ENCODE data around the gene NAA50.

Gene NAA50

DNA sequence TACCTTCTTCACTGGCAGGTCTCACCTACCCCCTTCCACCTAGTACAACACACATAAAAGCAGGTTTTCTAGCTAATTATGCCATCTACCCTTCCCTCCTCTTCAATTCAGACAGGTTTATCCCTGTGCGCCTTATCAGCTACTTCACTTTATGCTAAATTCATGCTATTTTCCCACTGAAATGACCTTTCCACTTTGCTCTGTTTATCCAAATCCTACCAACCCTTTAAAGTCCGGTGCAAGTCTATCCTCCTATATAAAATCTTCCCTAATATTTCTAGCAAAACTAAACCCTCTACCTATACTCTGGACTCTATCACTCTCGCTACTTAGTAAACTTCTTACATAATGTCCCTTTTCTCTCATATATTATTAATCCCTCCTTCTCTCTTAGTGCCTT is 55.6 kb downstream of the NAA50 start:
- no peak for DNase-seq

DNA sequence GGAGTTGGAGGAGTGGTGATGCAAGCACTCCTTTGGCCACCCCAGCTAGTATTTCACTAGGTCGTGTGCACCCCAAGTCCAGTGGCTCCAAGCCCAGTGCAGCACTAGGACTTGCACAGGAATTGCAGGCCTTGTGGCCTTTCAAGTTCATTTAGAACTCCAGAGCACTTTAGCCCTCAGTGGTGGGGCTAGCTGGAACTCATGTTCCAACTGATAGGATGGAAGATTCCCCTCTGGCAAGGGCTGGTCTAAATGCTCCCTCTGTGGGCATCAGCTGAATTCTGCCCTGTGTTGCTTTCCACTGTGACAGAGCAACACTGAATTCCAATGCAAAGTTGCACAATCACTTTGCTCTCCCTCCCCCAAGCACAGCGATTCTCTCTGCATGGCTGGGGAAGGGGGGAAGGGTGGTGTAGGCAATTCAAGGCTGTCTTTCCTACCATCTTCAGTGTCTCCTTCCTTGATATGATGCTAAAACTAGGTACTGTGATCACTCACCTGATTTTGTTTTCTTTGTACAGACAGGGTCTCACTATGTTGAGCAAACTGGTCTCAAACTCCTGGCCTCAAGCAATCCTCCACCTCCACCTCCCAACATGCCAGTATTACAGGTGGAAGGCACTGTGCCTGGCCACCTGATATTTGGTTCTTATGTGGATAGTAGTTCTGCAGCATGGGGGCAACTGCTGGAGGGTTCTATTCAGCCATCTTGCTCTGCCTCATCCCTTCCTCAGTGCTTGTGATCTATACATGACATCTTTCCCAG is 59.9 kb downstream of the NAA50 start:
- no peak for DNase-seq

DNA sequence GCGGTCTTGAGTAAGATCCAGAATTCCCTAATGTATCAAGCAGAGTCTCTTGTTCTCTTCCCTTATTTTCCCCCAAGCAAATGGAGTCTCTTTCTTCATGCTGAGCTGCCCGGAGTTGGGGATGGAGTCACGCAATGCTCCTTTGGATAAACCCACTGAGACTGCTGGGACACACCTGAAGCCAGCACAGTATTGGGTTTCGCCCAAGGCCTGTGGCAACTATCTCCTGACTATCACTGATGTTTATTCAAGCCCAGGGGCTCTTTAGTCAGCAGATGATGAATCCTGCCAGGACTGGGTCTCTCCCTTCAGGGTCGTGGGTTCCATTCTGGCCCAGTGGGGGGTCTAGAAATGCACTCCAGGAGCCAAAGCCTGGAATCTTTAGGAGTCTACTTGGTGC is 60.9 kb downstream of the NAA50 start:
- DNase-seq = no peak

DNA sequence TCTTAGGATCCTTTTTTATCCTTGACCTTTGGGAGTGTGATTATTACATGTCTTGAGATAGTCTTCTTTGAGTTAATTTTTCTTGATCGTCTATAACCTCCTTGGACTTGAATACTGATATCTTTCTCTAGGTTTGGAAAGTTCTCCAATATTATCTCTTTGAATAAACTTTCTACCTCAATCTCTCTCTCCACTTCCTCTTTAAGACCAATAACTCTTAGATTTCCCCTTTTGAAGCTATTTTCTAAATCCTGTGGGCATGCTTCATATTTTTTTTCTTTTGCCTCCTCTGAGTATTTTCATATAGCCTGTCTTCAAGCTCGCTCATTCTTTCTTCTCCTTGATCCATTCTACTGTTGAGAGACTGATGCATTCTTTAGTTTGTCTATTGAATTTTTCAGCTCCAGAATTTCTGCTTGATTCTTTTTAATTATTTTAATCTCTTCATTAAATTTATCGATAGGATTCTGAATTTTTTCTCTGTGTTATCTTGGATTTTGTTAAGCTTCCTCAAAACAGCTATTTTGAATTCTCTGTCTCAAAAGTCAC is 61.7 kb downstream of the NAA50 start:
- no peak for DNase-seq

DNA sequence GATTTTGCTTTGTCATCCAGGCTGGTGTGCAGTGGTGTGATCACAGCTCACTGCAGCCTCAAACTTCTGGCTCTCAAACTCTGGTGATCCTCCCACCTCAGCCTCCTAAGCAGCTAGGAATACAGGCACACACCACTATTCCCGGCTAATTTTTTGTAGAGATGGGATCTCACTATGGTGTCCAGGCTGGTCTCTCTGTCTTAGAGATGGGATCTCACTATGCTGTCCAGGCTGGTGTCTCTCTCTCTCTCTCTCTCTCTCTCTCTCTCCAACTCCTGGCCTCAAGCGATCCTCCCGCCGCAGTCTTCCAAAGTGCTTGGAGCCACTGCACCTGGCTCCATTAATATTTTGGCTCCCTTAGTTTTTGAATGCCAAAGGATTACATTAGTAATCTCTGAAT is 67.3 kb downstream of the NAA50 start:
- DNase-seq = no peak

DNA sequence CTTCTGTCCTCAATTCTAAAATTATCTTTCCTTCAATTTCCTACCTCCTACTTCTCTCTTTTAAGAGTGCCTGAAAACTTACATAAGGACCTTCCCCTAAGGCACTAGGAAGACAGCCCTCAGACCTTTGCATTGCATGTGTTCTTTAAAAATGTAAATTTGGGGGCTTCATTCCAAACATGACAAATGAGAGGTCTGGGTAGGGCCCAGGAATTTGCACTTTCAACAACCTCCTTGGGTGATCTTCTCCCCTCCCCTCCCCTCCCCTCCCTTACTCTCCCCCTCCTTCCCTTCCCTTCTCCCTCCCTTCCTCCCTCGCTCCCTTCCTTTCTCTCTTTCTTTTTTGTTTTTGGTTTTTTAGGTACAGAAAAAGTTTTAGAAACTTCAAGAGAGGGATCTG is 68.3 kb downstream of the NAA50 start:
- DNase-seq = no peak

DNA sequence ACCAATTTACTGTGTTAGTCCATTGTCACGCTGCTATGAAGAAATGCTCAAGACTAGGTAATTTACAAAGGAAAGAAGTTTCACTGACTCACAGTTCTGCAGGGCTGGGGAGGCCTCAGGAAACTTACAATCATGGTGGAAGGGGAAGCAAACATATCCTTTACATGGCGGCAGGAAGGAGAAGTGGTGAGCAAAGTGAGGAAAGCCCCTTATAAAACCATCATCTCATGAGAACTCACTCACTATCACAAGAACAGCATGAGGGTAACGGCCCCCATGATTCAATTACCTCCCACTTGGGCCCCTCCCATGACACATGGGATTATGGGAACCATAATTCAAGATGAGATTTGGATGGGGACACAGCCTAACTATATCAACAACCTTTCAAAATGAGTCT is 69.8 kb downstream of the NAA50 start:
- no peak for DNase-seq

DNA sequence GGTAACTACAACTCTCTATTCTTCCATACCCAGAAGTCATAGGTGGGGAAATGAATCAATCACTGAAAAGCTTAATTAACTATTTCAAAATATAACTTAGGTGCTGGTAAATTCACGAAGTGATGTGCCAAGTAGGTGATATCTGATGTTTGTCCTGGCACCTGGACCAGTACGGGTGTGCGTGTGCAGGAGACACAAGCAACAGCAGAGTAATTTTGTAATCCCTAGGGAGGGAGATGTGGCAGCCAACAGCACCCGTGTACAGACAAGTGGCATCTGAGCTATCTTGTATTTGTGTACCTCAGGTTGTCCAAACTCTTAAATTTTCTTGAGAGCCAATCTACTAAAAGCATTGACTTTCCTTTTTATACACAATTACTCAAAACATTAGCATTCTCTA is 72.5 kb downstream of the NAA50 start:
- no peak for DNase-seq

DNA sequence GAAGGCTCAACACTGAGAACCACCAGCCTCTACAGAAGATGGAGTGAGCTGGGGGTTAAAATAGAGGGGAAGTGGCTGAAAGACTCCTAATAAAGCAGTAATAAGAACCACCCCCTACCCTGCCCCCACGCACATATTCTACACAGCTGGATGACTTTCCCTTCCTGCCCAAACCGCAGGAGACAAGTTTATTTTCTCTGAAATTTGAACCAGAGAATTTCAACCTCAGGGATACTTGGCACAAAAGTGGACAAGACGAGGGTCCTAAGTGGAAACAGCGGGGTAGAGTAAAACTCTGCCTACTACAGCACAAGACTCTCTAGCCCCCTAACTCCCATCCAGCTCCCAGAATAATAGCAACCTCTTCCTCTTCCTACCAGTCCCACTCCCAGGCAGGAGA is 78.0 kb downstream of the NAA50 start:
- no peak for DNase-seq

Data from amygdala (tissue), 56 donors.